HG02610 (cell line): ENCODE data around the gene UBE2I.

ENCODE experiments used
- ATAC-seq: cut with Tn5 transposase; IDR thresholded peaks from one replicate; pipeline ENCODE4 v1.9.1; 2021; ENCODE audit warnings: mild to moderate bottlenecking, moderate library complexity; ENCODE audit not compliant: unreplicated experiment

UBE2I gene

GRCh38 chr16:1312467-1312816, 3.0 kb downstream of the UBE2I start:
- no peak for ATAC-seq

DNA sequence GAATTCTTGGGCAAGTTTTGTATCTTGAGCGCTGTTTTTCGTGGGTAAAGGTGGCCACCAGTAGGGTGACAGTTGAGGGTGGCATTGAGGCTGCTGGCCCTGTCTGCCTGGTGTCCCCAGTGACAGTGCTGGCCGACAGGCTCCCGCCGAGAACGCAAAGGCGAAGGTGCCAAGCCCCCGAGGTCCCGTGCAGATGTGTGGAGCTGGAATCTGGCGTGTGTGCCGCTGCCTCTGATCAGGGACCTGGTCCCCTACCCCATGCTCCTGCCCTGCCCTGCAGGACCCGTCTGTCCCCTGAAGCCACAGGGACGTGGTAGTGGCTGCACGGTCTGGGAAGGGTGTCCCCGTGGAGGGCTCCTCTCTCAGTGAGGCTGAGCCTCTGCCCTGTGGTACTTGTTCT, 3.5 kb downstream of the UBE2I start:
- no peak for ATAC-seq

DNA sequence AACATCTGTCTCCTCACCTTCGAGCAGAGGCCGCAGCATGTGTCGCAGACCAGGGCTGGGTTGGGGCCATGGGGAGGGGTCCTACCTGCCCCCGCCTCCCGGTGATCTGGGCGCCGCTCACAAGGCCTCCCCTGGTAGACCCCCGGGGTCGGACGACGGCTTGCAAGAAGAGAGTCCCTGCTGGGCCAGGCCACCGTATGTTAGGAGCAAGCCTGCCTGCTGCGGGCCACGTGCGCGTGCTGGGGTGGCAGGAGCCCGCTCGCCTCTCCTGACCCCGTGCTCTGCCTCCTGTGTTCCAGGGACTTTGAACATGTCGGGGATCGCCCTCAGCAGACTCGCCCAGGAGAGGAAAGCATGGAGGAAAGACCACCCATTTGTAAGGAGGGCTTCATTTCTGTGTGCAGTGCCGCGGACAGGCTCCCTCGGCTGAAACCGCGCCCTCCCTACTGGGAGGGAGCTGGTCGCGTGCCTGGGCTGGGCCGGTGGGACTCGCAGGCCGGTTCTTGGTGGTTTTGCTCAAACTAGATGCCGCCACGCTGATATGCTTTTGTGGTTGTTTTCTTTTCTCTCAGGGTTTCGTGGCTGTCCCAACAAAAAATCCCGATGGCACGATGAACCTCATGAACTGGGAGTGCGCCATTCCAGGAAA, 4.4 kb downstream of the UBE2I start:
- ATAC-seq = no peak

DNA sequence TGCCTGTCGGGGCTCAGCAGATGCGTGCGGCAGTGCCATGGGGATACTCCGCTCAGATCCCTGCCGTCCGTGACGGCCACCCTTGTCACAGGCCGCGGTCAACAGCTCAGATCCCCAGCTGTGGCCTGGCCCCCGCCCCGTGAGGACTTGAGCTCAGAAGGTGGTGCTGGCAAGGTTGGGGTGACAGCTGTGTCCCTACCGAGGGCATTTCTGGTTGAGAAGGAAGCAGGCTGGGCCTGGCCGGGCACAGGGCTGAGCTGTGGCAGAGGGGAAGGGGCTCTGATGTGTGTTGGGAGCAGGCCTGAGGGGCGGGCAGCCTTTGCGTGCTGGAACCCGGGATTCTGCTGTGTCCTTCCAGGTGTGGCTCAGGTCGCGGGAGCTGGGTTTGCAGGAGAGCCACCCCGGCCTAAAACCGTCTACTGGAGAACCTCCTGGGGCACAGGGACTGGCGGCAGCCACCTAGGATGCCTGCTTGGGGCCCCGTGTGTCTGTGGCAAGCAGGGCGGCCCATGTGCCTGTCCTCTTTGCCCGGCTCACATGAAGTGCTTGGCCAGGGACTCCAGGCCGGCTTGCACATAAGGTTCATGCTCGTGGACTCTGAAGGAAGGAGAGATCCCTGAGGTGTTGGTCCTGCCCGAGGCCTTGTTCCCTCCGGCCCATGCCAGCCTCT, 5.1 kb downstream of the UBE2I start:
- no peak for ATAC-seq

GRCh38 chr16:1315081-1316032, 5.9 kb downstream of the UBE2I start:
- no peak for ATAC-seq

GRCh38 chr16:1316033-1316405, 6.6 kb downstream of the UBE2I start:
- no peak for ATAC-seq

- ATAC-seq = no peak
Observed at GRCh38 chr16:1317479-1318267, 8.2 kb downstream of the UBE2I start.

DNA sequence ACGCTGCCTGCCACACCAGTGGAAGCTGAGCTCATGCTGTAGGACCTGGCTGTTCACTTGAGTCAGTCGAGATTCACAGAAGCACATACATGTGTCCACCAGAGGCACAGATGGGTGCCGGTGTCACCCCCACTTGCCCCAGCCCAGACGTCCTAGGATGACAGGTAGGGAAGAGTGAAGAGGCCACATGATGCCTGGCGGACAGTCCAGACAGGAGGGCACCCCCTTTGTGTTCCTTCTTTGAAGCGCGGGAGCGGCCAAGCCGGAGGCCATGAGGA, 8.8 kb downstream of the UBE2I start:
- no peak for ATAC-seq

- no peak for ATAC-seq
Observed at GRCh38 chr16:1319041-1319440, 9.6 kb downstream of the UBE2I start.

GRCh38 chr16:1320097-1320496, 10.7 kb downstream of the UBE2I start:
- no peak for ATAC-seq

GRCh38 chr16:1320658-1321240, 11.3 kb downstream of the UBE2I start:
- no peak for ATAC-seq

DNA sequence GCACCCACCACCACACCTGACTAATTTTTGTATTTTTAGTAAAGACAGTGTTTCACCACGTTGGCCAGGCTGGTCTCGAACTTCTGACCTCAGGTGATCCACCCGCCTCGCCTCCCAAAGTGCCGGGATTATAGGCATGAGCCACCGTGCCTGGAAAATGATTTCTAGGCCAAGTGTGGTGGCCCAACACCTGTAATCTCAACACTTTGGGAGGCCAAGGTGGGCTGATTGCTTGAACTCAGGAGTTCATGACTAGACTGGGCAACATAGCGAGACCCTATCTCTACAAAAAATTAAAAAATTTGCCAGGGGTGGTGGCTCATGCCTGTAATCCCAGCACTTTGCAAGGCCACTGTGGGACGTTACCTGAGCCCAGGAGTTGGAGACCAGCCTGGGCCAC, 13.0 kb downstream of the UBE2I start:
- ATAC-seq = no peak

GRCh38 chr16:1323296-1324239, 14.1 kb downstream of the UBE2I start:
- ATAC-seq = no peak

DNA sequence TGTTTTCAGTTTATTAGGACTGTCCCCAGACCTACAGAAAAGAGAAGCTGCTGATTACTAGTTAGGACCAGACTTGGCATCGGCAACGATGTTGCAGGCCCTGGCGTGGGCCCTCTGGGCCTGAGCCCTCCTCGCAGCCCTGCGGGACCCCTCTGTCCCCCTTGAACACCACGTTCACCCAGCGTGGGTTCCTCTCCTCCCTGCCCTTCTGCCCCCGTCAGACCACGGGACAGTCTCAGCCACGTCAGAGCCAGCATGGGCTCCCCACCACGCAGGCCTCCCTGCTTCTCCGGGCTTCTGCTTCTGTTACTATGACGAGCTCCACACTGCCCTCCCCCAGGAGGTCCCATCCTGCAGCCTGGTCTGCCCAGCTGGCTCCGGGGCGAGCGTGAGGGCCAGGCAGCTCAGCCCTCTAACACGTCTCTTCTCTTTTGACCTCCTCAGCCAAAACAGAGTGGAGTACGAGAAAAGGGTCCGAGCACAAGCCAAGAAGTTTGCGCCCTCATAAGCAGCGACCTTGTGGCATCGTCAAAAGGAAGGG, 14.9 kb downstream of the UBE2I start:
- no peak for ATAC-seq

DNA sequence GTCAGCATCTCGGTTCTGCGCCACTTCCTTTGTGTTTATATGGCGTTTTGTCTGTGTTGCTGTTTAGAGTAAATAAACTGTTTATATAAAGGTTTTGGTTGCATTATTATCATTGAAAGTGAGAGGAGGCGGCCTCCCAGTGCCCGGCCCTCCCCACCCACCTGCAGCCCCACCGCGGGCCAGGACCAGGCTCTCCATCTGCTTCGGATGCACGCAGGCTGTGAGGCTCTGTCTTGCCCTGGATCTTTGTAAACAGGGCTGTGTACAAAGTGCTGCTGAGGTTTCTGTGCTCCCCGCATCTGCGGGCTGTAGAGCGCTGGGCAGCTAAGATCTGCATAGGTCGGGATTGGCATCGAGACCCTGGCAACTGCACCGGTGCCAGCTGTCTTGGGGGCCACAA, 15.8 kb downstream of the UBE2I start:
- no peak for ATAC-seq

DNA sequence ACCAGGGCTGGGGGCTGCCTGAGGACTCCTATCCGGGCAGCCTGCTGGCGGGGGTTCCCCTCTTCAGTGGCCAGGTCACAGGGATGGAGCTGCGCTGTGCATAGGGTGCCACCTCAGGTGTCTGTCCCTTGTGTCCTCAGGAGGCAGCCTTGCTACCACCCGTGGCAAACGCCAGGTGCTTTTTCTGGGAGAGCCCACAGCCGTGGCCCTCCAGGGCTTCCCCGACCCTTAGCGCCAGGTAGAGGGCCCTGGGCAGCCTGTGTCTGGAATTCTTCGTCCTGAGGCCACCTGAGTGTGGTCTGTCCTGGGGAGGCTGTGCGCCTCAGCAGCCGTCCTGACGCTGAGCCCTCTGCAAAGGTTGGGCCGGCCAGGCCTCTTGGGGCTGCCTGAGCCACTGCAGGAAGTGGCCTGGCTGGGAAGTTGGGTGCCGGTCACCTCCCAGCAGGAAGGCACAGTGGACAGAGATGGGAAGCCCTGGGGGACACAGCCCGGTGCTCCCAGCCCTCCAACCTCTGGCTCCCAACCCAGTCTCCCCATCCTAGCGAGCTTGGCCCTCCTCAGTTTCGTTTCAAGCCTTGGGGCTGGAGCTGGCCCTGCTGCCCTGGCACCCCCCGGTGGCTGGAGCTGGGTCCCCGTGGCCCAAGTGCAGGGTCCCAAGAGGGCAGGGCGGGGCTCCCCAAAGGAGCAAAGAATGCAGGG, 16.4 kb downstream of the UBE2I start:
- no peak for ATAC-seq

DNA sequence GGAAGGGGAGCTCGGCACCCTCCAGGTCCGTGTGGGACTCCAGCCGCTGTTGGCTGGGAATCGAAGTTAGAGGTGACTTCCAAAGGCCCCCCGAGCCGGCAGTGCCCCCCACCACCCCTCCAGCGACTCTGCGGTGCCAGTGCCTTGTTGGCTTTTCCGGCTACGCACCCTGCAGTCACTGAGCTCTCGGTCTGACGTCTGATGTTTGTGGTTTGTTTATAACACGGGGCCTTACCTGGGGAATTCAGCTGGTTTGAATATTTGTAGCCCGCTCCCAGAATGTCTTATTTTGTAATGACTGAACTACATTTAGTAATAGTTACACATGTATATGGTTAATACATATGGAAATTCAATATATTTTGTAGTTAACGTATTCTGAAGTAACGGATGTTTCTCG, 17.0 kb downstream of the UBE2I start:
- ATAC-seq = no peak

DNA sequence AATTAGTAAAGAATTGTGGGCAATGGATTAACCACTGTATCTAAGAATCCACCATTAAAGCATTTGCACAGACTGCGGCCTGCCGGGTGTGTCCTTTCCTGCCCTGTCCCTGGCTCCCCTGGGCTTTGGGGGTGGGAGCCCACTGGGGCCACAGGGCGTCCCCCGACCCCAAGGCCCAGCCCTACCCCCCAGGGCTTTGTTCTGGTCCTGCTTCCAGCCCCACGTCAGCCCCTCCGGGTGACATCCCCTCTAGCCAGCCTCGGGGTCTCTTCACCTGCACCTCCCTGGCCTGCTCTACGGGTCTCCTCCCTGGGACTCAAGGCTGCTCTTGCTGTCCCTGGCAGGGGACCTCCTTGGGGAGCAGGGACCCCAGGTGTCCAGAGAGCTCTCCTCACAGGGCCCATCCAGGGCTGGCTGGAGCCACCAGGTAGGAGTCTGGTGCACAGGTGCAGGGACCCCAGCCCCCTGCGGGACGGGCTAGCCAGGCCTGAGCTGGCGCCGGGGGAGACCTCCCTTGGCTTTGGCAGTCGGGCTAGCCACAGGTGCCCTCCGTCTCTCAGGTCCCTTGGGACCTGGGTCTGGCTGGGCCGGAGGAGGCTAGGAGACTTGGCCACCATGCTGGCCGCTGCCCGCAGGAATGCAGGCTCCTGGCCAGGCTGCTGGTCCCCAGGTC, 17.6 kb downstream of the UBE2I start:
- no peak for ATAC-seq

GRCh38 chr16:1327619-1327947, 18.1 kb downstream of the UBE2I start:
- no peak for ATAC-seq
